GM12878 (cell line): ENCODE results near the gene TPBG. TPM values are rescaled to one million over a fixed set of nuclear protein-coding genes. Genes with fewer than 3 reads are reported as not detected.

Source experiments
- ATAC-seq: fragments of 200-7000 bp; cut with Tn5 transposase; 3 replicates; pipeline ENCODE4 v1.9.1; 2020; ENCODE audit warnings: mild to moderate bottlenecking, moderate library complexity
- BruUV-seq: library from RNA; stranded (reverse); fragments of 400-500 nt; replicated peaks from 2 replicates; lab custom pipeline; 2021; lab: Mats Ljungman, UMichigan
- CTCF ChIA-PET: fragments of 300-600 bp; sonication (Branson Sonifier 250); formaldehyde crosslinking; extraction: SDS; loops from one replicate; lab custom pipeline; 2021; ENCODE audit warnings: inconsistent platforms; lab: Yijun Ruan, JAX
- POLR2A ChIA-PET: fragments of 350-600 bp; formaldehyde crosslinking; extraction: SDS; loops from one replicate; lab custom pipeline; 2021; ENCODE audit warnings: inconsistent platforms; lab: Charles Lee
- RAD21 ChIA-PET: fragments of 300-600 bp; sonication (Branson Sonifier 250); formaldehyde crosslinking; loops from one replicate; lab custom pipeline; 2023; ENCODE audit warnings: antibody characterized with exemption; ENCODE audit not compliant: unreplicated experiment; lab: Charles Lee
- SMC1A ChIA-PET: fragments of 300-600 bp; sonication (Branson Sonifier 250); formaldehyde crosslinking; loops from one replicate; lab custom pipeline; 2023; ENCODE audit not compliant: unreplicated experiment, uncharacterized antibody; lab: Charles Lee
- DNase-seq: peaks from one replicate; pipeline ENCODE4 v3.0.0-alpha.2; 2011; ENCODE audit warnings: low read depth, low spot score
- FAIRE-seq: peaks from 3 replicates; lab custom pipeline; 2011; peaks lifted over from hg19 to GRCh38; lab: Jason Lieb, UNC
- H2AFZ ChIP-seq: 2 replicates; pipeline ENCODE4 v1.6.0; 2011; ENCODE audit warnings: low read depth, low read length, control low read depth; ENCODE audit not compliant: control insufficient read depth
- H3K27ac ChIP-seq: 2 replicates; pipeline ENCODE4 v1.5.1; 2011; ENCODE audit warnings: control low read depth; ENCODE audit not compliant: control insufficient read depth, insufficient read depth
- H3K27me3 ChIP-seq, 2 experiments: replicated peaks in 1 of 2; 2 replicates each; pipeline versions ENCODE4 v1.6.0 to v1.6.1; 2011; ENCODE audit warnings: low read length in 1 of 2; ENCODE audit not compliant: control insufficient read depth in 2 of 2, insufficient read depth in 2 of 2
- H3K36me3 ChIP-seq, 2 experiments: 2 replicates each; pipeline ENCODE4 v1.5.1; 2011; ENCODE audit warnings: low read length in 1 of 2; ENCODE audit not compliant: control insufficient read depth in 2 of 2, insufficient read depth in 2 of 2
- H3K4me1 ChIP-seq: 2 replicates; pipeline ENCODE4 v1.6.1; 2011; ENCODE audit warnings: mild to moderate bottlenecking, low read length, moderate library complexity, mixed read lengths; ENCODE audit not compliant: control insufficient read depth, insufficient read depth
- H3K4me2 ChIP-seq: 2 replicates; pipeline ENCODE4 v1.6.0; 2011; ENCODE audit warnings: control low read depth; ENCODE audit not compliant: control insufficient read depth, insufficient read depth
- H3K4me3 ChIP-seq: fragments of 200-600 bp; sonication (generic); 2 replicates; pipeline ENCODE4 v1.5.1; 2016
- H3K79me2 ChIP-seq: 2 replicates; pipeline ENCODE4 v1.6.0; 2011; ENCODE audit warnings: low read length; ENCODE audit not compliant: control insufficient read depth, insufficient read depth
- H3K9ac ChIP-seq: 2 replicates; pipeline ENCODE4 v1.8.0; 2011; ENCODE audit warnings: low read length, control low read depth, mixed read lengths; ENCODE audit not compliant: control insufficient read depth, insufficient read depth
- H3K9me3 ChIP-seq: replicated peaks from 3 replicates; pipeline ENCODE4 v1.5.1; 2011; ENCODE audit warnings: mild to moderate bottlenecking, low read length; ENCODE audit not compliant: control insufficient read depth, insufficient read depth
- H4K20me1 ChIP-seq: 2 replicates; pipeline ENCODE4 v1.6.0; 2011; ENCODE audit not compliant: control insufficient read depth, insufficient read depth
- BCL3 ChIP-seq: IDR thresholded peaks from 2 replicates; pipeline ENCODE4 v1.6.1; 2011; ENCODE audit warnings: borderline replicate concordance, low read depth, mild to moderate bottlenecking, moderate library complexity, low read length; ENCODE audit not compliant: insufficient read depth, poor library complexity, severe bottlenecking
- BHLHE40 ChIP-seq, 2 experiments: fragments of 450-650 bp in 1 of 2; IDR thresholded peaks; 2 replicates each; pipeline ENCODE4 v1.6.1; 2011 to 2017; ENCODE audit warnings: low read depth in 2 of 2, borderline replicate concordance in 1 of 2, improper control_type of control experiment in 1 of 2, low read length in 1 of 2, mild to moderate bottlenecking in 1 of 2
- BRCA1 ChIP-seq: IDR thresholded peaks from 2 replicates; pipeline ENCODE4 v1.6.1; 2011; ENCODE audit warnings: low read depth, low read length, improper control_type of control experiment
- CBFB ChIP-seq: IDR thresholded peaks from 2 replicates; pipeline ENCODE4 v1.6.1; 2016; ENCODE audit warnings: antibody characterized with exemption, low read depth
- CHD4 ChIP-seq: fragments of 200-600 bp; sonication (generic); IDR thresholded peaks from 2 replicates; pipeline ENCODE4 v1.6.1; 2016; ENCODE audit warnings: mild to moderate bottlenecking
- CREM ChIP-seq: IDR thresholded peaks from 2 replicates; pipeline ENCODE4 v1.6.1; 2014; ENCODE audit warnings: antibody characterized with exemption, low read depth
- E2F8 ChIP-seq: fragments of 450-650 bp; IDR thresholded peaks from 2 replicates; pipeline ENCODE4 v1.6.1; 2018; ENCODE audit warnings: mild to moderate bottlenecking, low read depth, moderate library complexity; ENCODE audit not compliant: partially characterized antibody
- GATAD2B ChIP-seq: fragments of 450-650 bp; conservative IDR thresholded peaks from 2 replicates; pipeline ENCODE4 v1.6.1; 2017; ENCODE audit warnings: low read depth, mild to moderate bottlenecking, moderate library complexity
- JUND ChIP-seq: IDR thresholded peaks from 2 replicates; pipeline ENCODE4 v1.6.1; 2012; ENCODE audit warnings: low read depth, mild to moderate bottlenecking, low read length, improper control_type of control experiment, moderate library complexity
- NFIC ChIP-seq: IDR thresholded peaks from 2 replicates; pipeline ENCODE4 v1.6.1; 2012; ENCODE audit warnings: low read depth, mild to moderate bottlenecking, inconsistent platforms, low read length, moderate library complexity
- NFYA ChIP-seq: IDR thresholded peaks from 2 replicates; pipeline ENCODE4 v1.6.1; 2011; ENCODE audit warnings: low read depth, mild to moderate bottlenecking, low read length, improper control_type of control experiment, borderline replicate concordance
- NR2C1 ChIP-seq: fragments of 450-650 bp; IDR thresholded peaks from 2 replicates; pipeline ENCODE4 v1.6.1; 2017; ENCODE audit warnings: antibody characterized with exemption, mild to moderate bottlenecking, moderate library complexity
- SMAD1 ChIP-seq: fragments of 450-650 bp; IDR thresholded peaks from 2 replicates; pipeline ENCODE4 v1.6.1; 2018; ENCODE audit warnings: mild to moderate bottlenecking, low read depth; ENCODE audit not compliant: partially characterized antibody
- SMC3 ChIP-seq: IDR thresholded peaks from 2 replicates; pipeline ENCODE4 v1.6.1; 2011; ENCODE audit warnings: low read length, improper control_type of control experiment, borderline replicate concordance
- ZNF24 ChIP-seq: fragments of 450-650 bp; IDR thresholded peaks from 2 replicates; pipeline ENCODE4 v1.6.1; 2017; ENCODE audit warnings: antibody characterized with exemption, mild to moderate bottlenecking
- ZNF687 ChIP-seq: fragments of 450-650 bp; IDR thresholded peaks from 2 replicates; pipeline ENCODE4 v1.6.1; 2017; ENCODE audit warnings: mild to moderate bottlenecking, moderate library complexity
- WGBS: methylation state at CpG from one replicate; pipeline ENCODE4 v1.1.6; 2016; ENCODE audit warnings: low lambda C conversion rate; ENCODE audit not compliant: insufficient replicate concordance, insufficient coverage; ENCODE audit errors: missing lambda C conversion rate; 5-methylcytosine and 5-hydroxymethylcytosine counted together
- in situ Hi-C: fragments of 300-500 bp; cut with MboI; formaldehyde crosslinking; loops from 9 replicates; pipeline ENCODE4 v1.14.3; 2018; ENCODE audit warnings: mixed read lengths
- intact Hi-C: fragments of 100-400 bp; cut with micrococcal nuclease; formaldehyde crosslinking; loops from one replicate; pipeline ENCODE4 v1.14.2; 2022; ENCODE audit not compliant: unreplicated experiment
- polyA plus RNA-seq, 11 experiments: library from polyadenylated mRNA; depleted of rRNA in 4 of 11; unstranded in 6 of 11; stranded (reverse) in 5 of 11; fragments of >200 nt; fragmentation: Nextera tagmentation in 4 of 11; fragmentation: Illumina TruSeq in 1 of 11; extraction: Ambion mirVana in 4 of 11; extraction: Trizol in 1 of 11; gene quantifications; 1 replicate in 1 of 11; 2 replicates in 10 of 11; pipeline versions ENCODE4 v1.2.1 to v1.2.3, GENCODE V29; 2011 to 2016; ENCODE audit warnings: inconsistent platforms in 2 of 11, missing spikeins in 2 of 11, low read depth in 1 of 11
- total RNA-seq, 4 experiments: library from RNA; depleted of rRNA in 3 of 4; stranded (reverse); fragments of >200 nt in 3 of 4; fragmentation: Illumina TruSeq in 1 of 4; extraction: Trizol in 1 of 4; gene quantifications; 2 replicates each; pipeline versions ENCODE4 v1.2.1 to v1.2.3, GENCODE V29; 2013 to 2021

The TPBG gene
- total and polyA plus RNA-seq, 10 of the 15 experiments (the other 5 are each of a cell fraction or from before 2014, with no cell fraction given): 0.06 to 0.98 (median 0.66) TPM

GRCh38 chr6:82333781-82334180 is 29.8 kb upstream of the TPBG start:
- 41% methylated on average over 1 of the region's 1 CpG for WGBS
- Histone ChIP-seq H4K20me1 (no peaks in the 10 kb centered on the region), H2AFZ (no peak overlapping the region), H3K27ac (no peak overlapping the region), H3K9me3 (no peaks in the 10 kb centered on the region), H3K4me1 (no peaks in the 10 kb centered on the region), H3K27me3 (no peaks in the 10 kb centered on the region), H3K79me2 (no peaks in the 10 kb centered on the region), H3K9ac (no peak overlapping the region), H3K4me3 (no peak overlapping the region), H3K4me2 (no peak overlapping the region), H3K36me3 (no peaks in the 10 kb centered on the region)
- ChIA-PET RAD21 (no interaction called here), SMC1A (interaction anchor here (1.2 kb wide), 1 partner anchor 10 kb away, joined by 3 read pairs; no protein-coding TSS in a partner anchor), POLR2A (no interaction called here), CTCF (no interaction called here)
- intact Hi-C loops (no loop called here), in situ Hi-C loops (no loop called here)
- no peak for DNase-seq
- ATAC-seq: no peak
- no peak for FAIRE-seq
- no TSS peak for BruUV-seq
- TF ChIP-seq BHLHE40 (IDR thresholded peaks at IDR 0.05; ENCODE audit: borderline replicate concordance in 1 of 2, low read depth in 2 of 2, low read length in 1 of 2): no peak
- TF ChIP-seq E2F8: no peak
- no peak for TF ChIP-seq SMC3
- no peak for TF ChIP-seq CBFB
- no peak for TF ChIP-seq SMAD1
- TF ChIP-seq JUND: no peak
- no peak for TF ChIP-seq GATAD2B
- TF ChIP-seq BCL3: no peak
- TF ChIP-seq NFYA: no peak
- no peak for TF ChIP-seq ZNF24
- TF ChIP-seq CHD4: no peak
- TF ChIP-seq NR2C1: no peak
- TF ChIP-seq CREM: no peak
- no peak for TF ChIP-seq ZNF687
- TF ChIP-seq BRCA1: no peak
- no peak for TF ChIP-seq NFIC
